DOHH2 (cell line): Measurements from ENCODE around the gene MUC2.

Experiments
- CTCF ChIP-seq: fragments of 200-600 bp; sonication (generic); IDR thresholded peaks from one replicate; pipeline ENCODE4 v1.5.1; 2014; ENCODE audit warnings: antibody characterized with exemption, mild to moderate bottlenecking, low read depth, low read length; ENCODE audit not compliant: poor library complexity, severe bottlenecking
- EZH2phosphoT487 ChIP-seq: fragments of 200-600 bp; sonication (generic); IDR thresholded peaks from 2 replicates; pipeline ENCODE4 v1.6.1; 2017; ENCODE audit warnings: borderline replicate concordance, mild to moderate bottlenecking, antibody characterized with exemption, low read length, moderate library complexity, mixed read lengths

GRCh38 chr11:1120532-1121330 lies 46.1 kb downstream of the MUC2 start:
- no peak for TF ChIP-seq CTCF
- no peak for TF ChIP-seq EZH2phosphoT487
